NCI-H1105 (cell line): ENCODE measurements around the gene TSKU.
A peak's percentile ranks its signal among the peaks of the same experiment; 100 is the strongest.

Experiments used
- DNase-seq: peaks from one replicate; lab custom pipeline; 2025; lab: John Stamatoyannopoulos, UW

Gene TSKU

DNA sequence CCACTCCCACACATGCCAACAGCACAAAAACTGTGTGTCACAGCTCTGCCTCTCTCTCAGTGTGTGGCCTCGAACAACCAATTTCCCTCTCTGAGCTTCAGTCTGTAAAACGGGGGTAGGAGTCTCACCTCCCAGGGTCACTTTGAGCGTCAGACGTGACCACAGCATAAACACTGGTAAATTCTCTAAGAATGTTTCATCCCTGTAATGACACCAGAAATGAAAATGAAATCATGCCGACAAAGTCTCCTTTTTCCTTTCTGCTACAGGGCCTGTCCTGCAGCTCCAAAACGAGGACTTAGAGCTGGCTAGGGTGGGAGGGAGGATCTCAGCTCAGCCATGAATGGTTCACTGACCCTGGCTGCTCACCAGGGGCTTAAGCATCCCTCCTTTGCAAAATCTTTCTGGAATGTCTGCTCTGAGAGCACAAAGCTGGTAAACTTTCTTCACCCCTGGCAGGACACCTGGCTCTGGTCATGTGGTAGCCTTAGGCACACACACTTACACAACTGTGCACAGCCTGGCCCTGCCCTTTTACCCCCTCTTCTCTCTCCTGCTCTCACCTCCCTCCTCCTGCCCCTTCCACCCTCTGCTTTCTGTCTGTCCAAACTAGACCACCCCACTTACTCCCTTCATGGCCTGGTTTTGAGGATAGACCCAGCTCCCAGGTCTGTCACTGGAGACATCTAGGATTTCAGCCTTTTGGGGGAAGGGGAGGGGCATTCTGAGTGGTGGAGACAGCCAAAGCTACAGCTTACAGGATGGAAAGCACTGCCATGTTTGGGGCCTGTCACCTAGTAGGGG lies 12.3 kb upstream of the TSKU start:
- DNase-seq, result no peak

DNA sequence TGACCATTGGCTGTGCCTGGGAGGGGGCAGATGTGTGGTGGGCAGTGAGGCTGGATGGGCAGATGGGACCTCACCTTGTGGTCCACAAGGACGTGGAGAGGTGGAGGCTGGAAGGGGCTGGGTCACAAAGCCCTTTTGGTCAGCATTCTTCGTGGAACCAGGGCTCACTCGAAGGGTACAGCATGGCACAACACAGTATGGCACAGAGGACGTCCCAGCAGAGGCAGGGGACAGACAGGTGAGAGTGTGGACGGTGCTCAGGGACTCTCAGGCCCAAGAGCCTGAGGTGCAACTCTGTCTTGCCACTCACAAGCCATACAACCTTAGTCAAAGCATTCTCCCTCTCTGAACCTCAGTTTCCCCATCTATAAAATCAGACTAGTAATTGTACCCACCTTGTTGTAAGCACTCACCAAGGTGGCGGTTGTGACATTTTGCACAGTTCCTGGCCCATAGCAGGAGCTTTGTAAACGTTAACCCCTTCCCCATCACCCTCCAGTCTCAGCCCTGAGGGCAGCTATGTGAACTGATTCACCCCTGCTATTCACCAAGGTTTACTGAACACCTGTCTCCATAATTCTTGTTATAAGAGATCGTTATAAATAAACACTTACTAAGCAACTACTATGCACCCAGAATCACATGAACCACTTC lies 11.6 kb upstream of the TSKU start:
- DNase-seq, result no peak

DNA sequence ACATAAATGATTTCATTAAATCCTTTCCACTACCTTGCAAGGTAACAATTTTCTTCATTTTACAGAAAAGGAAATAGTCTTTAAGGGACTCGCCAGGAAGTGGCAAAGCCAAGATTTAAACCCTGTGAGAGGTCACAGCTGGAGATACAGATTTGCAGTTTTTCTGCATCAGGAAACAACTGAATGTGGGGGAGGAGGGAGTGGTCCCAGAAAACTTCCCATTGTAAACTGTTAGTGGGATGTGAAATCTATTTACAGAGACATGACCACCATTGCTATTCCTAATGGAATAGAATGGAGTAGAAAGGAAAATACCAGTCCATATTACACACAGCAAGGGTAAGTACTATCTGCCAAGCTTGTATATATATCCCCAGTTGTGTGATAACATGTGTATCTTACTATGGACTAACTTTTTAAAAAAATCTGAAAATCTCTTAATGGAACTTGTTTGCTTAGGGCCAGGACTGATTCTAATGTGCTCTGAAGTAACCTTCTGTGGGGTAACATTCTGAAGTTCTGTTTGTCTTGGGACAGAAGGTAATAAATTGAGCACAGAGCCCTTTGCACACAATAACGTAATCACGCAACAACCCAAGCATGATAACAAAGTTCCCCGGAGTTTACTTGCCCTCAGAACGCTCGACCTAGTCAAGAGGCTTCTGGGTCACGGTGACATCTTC lies 10.9 kb upstream of the TSKU start:
- DNase-seq, result no peak

DNA sequence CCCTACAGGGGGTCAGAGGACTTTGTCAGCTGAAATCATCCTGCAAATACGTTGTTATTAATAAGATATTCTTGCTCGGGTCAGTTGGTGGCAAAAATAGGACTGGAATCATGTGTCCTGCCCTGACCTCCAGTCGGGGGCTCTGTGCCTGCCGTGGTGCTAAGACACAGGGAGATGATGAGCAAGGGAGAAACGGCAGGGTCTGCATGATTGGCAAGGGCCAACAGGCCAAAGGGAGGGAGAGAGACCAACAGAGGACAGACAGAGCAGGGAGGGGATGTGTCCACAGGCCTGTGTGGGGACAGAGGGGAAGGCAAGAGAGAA lies 10.4 kb upstream of the TSKU start:
- DNase-seq, result no peak

DNA sequence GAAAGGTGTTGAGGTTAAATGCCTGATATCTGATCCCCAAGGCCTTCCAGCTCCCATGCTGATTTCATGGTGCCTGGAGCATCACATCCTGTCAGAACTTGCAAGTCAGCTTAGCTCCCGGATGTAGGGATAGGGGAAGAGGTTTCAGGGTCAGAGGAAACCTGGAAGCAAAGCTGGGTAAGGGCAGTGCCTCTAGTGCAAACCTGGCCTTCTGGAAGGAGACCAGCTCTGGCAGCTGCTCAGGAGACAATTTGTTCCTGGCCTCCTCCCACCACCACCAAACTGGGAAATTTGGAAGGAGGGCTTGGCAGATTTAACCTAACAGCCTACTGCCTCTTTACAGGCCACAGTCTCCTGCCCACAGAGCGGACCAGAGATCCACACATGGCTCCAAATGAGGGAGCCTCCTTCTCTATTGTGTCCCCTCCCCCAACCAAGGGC lies 9.2 kb upstream of the TSKU start:
- DNase-seq, result no peak

DNA sequence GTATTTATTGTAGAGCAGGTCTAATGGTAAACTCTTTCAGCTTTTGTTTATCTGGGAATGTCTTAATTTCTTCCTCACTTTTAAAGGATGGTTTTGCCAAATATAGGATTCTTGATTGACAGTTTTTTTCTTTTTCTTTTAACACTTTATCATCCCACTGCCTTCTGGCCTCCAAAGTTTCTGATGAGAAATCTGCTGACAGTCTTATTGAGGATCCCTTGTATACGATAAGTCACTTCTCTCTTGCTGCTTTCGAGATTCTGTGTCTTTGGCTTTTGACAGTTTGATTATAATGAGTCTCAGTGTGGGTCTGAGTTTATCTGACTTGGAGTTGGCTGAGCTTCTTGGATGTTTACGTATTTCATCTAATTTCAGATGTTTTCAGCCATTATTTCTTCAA lies 6.7 kb upstream of the TSKU start:
- no peak for DNase-seq

DNA sequence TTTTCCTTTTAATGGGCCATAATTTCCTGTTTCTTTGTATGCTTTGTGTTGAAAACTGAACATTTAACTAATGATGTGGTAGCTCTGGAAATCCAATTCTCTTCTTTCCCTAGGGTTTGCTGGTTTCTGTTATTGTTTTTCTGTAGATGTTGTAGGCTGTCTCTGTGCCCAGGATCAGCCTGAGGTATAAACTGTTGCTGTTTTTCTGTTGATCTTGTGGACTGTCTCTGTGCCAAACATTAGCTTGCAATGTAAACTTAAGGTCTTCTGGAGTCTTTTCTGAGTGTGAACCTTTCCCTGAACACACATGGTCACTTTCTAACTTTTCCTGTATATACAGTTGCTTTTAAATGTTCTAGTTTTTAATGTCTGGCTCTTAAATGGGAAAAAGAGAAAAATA lies 5.9 kb upstream of the TSKU start:
- no peak for DNase-seq

DNA sequence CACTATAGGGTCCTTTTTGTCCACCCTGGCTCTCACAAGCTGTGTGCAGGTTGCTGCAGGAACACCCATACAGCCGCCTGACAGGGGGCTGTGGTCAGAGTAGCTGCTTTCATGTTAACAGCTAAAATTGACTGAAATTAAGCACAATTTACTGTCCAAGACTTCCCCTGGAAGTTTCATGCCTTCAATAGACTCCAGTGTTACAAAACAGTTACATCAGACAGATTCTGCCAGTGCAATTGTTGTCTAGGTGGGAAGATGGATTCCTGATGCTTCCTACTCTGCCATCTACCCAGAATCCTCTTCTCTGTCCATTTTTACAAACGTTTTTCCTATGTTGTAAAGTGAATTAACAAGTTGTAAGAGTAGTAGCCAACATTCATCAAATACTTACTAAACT lies 5.3 kb upstream of the TSKU start:
- no peak for DNase-seq

DNA sequence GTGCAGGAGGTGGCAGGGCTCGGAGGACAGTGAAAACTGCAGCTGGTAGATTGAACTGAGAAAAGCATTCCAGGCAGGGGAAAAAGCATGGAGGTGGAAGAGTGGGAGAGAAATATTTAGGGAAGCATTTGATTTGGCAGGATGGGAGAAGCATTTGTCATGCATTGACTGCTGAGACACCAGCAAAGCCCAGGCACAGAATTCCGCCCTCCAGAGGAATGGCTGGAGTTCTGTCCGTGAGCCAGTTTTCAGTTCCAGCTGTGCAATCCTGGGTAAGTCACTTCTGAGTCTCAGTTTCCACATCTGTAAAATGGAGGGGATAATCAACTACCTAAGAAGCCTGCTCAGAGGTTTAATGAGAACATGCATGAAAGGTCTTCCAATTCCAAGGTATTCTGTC lies 4.3 kb upstream of the TSKU start:
- no peak for DNase-seq

DNA sequence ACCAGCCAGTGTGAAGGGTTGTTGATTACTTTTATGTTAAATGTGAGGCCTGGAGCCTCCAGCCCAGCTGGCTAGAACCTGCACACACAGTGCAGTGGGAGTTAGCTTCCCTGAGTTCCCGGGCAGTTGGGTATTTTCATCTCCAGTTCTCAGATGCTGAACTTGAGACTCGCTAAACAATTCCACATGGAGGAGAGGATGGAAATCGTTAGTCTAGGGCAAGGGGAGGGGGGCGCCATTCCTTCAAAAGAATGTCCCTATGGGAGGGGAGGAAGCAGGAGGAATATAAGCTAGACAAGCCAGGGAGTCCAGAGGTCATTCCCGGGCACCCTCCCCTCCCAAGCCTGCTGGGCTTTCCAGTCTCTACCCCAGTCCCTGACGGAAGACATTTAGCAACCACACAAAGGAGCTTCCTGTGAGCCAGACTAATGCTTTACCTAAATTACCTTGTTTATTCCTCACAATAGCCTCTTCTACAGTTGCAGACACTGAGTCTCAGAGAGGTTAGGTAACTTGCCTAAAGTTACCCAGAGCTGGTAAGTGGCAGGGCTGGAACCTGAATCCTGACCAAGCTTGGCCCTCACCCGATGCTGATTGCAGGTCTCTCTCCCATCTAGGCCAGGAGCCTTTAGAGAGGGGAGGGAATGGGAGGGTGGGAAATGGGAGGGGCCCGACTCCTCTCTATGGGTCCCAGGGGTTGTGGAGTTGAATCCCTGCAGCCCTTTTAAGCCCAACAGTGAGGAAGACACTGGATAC lies 1.9 kb upstream of the TSKU start:
- DNase-seq, result no peak

DNA sequence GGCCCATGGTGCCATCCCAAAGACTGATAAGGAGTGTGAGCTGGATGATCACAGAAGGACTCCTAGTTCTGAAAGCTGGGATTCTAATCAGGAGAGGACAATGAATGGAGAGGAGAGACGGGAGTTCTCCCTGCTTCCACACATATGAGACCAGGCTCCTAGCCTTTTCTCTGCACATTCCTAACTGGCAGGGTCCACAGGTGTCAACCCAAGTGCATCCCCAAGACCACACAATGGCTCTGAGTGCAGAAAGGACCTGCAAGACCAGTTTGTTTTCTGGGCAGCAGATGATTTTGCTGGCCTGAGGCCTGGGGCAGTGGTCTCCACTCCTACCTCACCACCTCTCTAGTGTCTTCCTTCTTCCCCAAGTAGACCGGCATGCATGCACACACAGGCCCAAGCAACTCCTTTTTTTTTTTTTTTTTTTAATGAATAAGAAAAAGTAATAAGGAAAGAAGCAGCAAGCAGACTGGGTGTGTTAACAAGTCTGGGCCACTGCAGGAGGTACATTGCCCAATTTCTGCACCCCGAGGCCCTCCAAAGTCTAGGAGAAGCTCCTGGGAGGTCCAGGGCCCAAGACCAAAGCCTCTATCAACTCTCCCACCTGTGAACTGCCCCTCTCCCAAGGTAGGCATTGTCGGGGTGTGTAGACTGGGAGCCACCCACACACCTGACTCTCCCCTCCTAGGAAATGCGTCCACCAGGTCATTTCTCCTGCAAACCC lies 1.2 kb upstream of the TSKU start:
- DNase-seq, result no peak

DNA sequence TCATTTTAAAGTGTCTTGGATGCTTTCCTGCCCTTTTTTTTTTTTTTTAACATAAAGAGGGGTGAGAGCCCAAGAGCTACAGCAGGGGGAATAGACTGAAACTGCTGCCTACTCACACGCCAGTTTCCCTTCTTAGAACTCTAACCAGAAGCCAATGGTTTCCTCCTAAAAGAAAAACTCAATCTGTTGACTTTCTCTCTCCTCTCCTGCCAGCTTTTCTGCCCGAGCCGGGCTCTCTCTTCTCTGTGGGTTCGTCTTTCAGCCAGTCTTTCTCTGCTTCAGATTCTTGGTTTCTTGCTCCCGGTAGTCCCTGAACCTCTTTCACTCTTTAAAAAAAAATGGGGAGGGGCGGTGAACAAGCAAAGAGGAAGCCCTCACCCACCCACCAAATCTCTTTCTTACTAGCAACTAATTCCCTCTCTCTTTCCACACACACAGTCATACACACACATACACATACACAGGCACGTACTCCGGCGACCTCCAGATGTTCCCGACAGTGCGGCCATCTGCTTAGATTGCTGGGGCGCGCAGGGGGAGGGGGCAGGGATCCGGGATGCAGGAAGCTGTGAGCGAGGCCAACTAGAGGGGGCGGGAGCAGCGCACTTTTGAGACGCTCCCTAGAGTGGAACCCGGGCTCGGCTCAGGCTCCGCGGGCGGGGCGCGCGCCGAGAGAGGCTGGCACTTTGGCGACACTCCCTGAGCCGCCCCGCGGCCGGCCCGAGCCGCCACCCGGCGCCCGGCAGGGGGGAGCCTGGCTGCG lies 444 bp upstream of the TSKU start:
- peak; percentile 93 for DNase-seq

DNA sequence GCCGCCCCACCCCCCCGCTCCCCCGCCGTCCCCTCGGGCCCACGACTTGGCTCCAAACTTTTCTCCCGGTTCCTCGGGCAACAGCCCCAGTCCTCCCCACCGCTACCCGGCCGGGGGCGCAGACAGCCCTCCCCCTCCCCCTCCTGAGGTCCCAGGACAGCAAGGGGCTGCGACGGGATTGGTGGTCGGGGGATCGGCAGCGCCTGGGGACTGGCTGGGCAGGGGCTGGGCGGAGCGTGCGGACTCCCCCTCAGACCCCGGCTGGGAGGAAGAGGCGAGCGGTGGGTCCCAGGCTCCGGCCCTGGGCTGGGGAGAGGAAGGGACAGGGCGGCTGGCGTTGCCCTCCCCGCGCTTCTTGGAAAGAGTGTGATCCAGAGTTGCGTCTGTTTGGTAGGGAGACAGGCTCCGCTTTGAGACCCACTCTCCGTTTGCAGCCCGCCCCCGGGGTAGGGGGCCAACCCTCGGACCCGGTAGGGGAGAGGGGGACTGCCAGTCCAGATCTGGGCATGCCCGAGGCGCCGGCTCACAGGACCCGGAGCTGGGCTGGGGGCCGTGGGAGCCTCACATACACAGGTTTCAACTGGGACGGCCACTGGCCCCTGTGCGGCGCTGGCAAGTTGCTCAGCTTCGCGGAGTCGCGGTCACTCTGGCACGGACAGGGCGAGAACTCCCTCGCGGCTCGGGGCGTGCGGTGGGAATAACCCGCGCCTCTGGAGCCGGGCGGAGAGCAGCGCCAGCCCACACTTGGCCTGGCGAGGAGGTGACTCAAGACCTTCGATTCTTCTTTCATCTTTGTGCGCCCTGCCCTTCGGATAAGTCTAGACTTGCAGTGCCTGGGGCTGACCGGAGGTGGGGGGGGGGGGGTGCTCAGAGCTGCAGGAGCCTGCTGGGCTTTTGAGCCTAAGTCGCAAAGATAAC lies 999 bp downstream of the TSKU start:
- no peak for DNase-seq

DNA sequence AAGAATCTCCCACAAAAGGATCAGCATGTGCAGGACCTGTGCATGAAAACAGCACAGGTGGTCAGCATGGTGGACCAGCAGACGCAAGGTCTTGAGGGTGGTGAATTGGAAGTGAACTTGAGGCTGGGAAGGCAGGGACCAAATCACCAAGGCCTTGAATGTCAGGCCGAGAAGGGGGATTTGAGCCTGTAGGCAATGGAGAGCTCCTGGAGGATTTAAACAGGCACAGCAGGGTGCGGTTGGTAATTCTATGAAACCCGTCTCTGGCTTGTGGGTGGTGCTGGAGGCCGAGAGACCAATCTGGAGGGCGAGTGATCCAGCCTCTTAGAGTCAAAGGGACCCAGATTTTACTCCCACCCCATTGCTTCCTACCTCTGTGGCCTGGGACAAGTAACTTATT lies 2.4 kb downstream of the TSKU start:
- no peak for DNase-seq

DNA sequence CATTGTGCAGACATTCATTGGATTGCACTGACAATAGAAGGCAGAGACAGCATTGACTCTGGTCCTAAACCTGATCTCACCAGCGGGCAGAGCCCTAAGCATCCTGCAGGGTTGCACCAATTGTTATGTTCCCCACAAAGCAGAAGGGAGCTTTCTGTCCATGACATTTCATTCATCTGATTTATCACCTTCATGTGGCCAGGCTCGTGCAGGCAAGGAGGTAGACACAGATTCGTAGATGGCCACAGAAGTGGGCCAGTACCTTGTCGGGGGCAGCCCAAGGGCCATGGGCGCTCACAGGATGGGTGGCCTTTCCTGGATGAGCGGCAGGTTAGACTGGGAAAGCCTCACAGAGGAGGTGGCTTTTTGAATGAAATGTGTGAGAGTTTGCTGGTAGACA lies 2.9 kb downstream of the TSKU start:
- DNase-seq, result no peak

DNA sequence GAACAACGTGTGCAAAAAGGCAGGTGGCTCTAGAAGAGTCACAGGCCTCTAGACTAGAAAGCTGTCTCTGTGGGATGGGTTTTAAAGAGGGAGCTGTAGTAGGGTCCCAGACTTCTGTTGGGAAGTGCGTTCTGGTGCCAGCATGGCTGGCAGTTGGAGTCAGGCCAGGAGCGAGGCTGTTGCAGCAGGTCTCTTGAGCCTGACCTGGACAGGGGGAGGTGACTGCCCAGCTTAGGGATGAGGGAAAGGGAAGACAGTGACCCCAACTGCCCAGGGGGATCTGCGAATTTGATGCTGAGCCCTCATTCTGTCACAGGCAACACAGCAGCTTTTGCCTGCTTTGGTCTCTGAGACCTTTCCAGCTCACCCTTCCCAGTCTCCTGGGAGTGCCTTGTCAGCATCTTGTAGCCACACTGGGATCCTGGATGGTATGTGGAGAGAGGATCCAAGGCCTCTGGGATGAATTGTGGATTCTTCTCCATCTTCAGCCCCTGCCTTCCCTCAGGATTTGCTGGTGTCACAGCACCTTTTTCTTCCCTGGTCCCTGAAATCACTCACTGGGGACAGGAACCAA lies 3.4 kb downstream of the TSKU start:
- no peak for DNase-seq

DNA sequence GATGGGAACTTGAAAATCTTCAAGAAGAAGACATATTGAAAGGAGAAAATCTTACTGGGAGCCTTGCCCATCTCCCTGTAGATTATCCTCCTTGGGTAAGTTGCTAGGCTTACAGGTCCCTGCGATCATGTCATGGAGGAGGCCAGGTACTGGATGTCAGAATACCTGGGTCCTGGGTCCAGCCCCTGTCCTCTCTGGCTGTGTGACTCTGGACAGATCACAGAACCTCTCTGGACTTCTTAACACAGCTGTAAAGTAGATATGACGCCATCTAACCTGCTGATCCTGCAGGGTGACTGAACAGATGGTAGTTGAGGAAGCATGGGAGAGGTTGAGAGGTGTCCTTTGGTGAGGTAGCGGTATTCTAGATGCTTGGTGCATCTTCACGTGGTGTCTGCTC lies 4.1 kb downstream of the TSKU start:
- no peak for DNase-seq

DNA sequence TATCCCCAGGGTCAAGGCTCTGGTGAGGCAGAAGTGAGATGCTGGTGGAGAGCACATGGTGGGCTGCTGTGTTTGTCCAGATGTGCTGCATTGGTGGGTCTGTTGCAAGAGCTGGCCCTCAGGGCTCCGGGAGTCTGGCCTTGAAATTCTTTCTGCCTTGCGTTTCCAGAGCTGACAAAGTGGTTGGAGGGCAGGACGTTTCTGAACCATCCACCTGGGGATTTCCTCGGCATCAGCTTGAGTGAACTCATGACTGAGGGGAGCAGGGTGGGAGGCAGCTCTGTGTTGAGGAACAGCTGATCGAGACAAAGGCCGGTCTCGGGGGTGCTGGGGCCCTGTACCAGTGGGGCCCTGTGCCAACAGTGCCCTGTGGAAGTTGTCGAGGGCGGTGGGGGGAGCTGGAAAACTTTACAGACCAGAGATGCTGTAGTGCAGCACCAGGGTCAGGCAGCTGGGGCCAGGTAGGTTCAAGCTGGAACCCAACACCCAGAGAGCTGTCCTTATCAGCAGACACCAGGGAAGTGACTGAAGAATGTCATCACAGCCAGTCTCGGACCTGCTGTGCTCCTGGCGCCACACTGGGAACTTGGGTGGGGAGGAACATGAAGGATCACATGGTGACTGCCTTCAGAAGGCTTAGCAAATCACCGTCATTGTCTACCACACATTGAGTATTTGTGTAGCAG lies 4.9 kb downstream of the TSKU start:
- no peak for DNase-seq
